GM19239 (cell line): ENCODE measurements around the gene ABCC1.
"Not testable (repeated sequence)": the region's sequence is repeated elsewhere in the genome, so short reads cannot be mapped to it uniquely, and the experiment has no call there.

Experiments
- DNase-seq: peaks from one replicate; pipeline ENCODE4 v3.0.0; 2011; ENCODE audit warnings: low spot score; ENCODE audit not compliant: insufficient read length
- FAIRE-seq: peaks from 2 replicates; lab custom pipeline; 2011; peaks lifted over from hg19 to GRCh38; lab: Jason Lieb, UNC

Gene ABCC1

DNA sequence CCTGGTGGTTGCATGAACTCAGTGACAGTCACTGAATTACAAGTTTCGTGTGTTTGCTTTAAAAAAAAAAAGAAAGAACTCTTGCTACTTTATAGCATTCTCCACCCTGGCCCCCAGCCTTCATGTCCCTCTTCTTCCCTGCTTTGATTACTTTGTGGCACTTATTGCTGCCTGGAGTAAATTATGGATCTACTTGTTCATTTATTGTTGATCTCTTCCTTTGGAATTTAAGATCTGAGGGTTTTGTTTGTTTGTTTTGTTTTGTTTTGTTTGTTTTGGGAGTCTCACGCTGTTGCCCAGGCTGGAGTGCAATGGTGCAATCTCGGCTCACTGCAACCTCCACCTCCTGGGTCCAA, 147.4 kb downstream of the ABCC1 start:
- no peak for FAIRE-seq

DNA sequence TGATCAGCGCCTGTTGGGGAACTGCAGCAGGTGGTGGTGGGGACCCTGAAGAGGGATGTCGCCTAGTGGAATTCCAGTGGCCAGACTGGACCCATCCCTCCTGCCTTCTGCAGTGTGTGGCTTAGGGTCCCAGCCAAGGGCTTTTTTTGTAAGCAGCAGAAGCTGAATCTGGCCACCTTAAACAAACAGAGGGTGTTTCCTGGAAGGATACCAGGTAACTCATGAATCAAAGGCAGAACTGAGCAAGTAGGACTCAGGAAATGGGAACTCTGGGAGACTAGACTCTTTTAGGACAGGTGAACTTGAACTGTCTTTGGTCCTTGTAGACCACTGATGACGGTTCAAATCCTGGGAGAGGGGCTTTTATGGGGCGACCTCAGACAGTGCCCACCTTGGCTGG, 149.9 kb downstream of the ABCC1 start:
- no peak for FAIRE-seq

More for the DNA sequence above, 147.4 kb downstream of the ABCC1 start:
- DNase-seq = no peak

DNA sequence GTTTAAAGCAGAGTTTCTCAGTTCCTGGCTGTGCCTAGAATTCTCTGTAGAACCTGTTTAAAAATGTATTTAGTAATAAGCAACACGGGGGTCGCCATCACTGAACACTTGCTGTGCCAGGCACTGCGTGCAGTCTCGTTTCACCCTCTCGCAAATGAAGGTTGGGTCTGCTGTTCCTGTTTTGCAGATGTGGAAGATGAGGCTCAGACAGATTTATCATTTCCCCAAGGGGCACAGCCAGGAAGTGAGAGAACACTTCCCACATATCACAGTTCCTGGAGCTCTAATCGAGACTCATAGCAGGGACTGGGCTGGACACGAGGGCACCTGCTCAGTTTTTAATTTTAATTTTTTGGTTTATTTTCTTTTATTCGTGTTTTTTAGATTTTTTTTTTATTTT, 151.2 kb downstream of the ABCC1 start:
- no peak for DNase-seq
- FAIRE-seq = no peak

More for the DNA sequence above, 149.9 kb downstream of the ABCC1 start:
- no peak for DNase-seq

DNA sequence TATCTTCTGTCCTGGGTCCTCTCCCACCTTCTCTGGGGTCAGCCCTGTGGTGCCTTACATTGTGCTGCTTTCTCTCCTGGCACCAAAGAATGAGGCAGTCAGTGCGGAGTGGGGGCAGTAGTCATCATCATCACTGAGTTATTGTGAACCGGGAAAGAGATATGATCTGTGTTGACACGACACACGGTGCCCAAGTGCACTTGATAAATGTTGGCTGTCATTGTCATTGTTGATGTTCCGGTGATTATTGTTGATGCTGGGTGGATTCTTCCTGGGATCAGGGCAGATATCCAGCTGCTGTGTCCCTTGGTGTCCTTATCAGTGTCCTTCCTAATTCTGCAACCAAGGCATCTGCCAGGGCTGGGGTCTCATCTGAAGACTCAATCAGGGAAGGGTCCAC, 152.2 kb downstream of the ABCC1 start:
- DNase-seq = no peak
- FAIRE-seq = no peak

DNA sequence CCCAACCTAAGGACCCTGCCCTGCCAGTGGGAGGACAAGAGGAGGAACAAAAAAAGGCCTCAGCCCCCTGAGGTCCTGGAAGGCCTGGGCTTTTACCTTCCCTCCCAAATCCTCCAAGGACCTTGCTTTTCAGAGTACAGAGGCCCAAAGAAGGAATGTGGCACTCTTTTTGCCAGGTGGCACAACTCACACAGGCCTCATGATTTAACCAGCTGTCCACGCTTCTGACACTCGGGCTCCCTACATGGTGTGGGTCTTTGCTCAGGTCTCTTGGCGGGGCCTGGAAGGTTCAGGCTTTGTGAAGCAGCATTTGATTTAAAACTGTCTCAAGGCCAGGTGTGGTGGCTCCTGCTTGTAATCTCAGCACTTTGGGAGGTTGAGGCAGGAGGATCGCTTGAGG, 153.3 kb downstream of the ABCC1 start:
- FAIRE-seq (no peak), DNase-seq (no peak)

DNA sequence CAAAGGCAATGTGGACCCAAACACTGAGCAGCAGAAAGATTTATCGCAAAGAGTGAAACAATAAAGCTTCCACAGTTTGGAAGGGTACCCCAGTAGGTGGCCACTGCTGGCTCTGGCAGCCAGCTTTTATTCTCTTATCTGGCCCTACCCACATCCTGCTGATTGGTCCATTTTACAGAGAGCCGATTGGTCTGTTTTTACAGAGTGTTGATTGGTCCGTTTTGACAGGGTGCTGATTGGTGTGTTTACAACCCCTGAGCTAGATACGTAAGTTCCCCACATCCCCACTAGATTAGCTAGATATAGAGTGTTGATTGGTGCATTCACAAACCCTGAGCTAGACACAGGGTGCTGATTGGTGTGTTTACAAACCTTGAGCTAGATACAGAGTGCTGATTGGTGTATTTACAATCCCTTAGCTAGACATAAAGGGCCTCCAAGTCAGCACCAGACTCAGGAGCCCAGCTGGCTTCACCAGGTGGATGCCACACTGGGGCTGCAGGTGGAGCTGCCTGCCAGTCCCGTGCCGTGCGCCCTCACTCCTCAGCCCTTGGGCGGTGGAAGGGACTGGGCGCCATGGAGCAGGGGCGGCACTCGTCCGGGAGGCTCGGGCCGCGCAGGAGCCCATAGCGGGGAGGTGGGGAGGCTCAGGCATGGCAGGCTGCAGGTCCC, 154.9 kb downstream of the ABCC1 start:
- FAIRE-seq, DNase-seq: not testable (repeated sequence)

DNA sequence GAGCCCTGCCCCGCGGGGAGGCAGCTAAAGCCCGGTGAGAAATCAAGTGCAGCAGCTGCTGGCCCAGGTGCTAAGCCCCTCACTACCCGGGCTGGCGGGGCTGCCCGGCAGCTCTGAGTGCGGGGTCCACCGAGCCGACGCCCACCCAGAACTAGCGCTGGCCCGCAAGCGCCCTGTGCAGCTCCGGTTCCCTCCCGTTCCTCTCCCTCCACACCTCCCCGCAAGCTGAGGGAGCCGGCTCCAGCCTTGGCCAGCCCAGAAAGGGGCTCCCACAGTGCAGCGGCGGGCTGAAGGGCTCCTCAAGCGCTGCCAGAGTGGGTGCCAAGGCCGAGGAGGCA, 155.4 kb downstream of the ABCC1 start:
- not testable (repeated sequence) for DNase-seq, FAIRE-seq

DNA sequence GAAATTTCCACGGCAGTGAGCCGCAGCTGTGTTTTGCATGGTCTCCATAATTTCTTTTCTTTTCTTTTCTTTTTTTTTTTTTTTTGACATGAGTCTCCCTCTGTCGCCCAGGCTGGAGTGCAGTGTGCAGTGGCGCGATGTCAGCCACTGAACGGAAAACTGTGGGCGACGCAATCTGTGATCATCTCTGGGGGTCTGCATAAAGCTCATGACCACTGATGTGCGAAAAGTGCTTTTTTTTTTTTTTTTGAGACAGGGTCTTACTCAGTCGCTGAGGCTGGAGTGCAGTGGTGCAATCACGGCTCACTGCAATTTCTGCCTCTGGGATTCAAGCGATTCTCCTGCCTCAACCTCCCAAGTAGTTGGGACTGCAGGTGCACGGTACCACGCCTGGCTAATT, 156.2 kb downstream of the ABCC1 start:
- no peak for DNase-seq
- no peak for FAIRE-seq

DNA sequence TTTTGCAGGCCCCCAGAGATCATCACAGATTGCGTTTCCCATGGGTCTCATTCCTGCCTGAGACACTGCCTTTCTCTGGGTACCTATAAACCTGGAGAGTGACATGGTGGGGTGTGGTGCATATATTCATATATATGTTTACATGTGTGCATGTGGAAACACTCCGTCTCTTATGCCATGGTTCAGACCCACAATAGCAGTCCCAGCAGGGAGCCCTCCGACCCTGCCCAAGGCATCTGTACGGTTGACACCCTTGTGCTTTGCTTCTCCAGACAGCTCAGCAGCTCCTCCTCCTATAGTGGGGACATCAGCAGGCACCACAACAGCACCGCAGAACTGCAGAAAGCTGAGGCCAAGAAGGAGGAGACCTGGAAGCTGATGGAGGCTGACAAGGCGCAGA, 157.1 kb downstream of the ABCC1 start:
- DNase-seq = no peak
- no peak for FAIRE-seq

DNA sequence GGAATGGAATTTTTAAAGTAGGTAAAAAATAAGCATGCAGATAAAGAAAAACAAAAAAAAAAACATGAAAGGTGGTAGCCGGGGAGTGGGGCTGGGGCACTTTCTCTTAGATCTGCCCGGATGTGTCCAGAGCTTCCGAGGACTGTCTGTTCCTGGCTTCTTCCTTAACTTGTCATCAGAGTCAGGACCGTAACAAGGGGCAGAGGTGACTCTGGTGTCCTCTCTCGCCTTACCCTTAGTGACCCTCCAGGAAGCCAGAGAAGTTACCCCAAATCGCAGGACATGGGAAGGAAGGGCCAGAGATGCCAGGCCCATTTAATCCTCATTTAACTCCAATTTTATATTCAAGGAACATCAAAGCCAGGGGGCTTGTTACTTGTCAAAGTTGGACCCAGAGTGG, 158.4 kb downstream of the ABCC1 start:
- no peak for FAIRE-seq

DNA sequence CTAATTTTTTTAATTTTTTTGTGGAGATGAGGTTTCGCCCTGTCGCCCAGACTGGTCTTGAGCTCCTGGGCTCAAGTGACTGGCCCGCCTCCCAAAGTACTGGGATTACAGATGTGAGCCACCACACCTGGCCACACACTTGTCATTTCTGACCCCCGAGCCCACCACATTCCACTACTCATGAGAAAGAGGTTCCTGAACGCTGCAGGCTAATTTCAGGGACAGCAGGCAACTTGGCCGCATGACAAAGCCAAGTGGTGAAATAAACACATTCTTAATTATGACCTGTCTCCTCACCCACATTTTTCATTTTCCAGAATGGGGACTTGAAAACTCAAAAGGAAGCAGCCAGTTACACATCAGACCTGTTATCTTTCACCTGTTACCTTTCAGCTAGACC, 159.3 kb downstream of the ABCC1 start:
- DNase-seq = no peak
- FAIRE-seq = no peak

More for the DNA sequence above, 158.4 kb downstream of the ABCC1 start:
- DNase-seq = no peak

DNA sequence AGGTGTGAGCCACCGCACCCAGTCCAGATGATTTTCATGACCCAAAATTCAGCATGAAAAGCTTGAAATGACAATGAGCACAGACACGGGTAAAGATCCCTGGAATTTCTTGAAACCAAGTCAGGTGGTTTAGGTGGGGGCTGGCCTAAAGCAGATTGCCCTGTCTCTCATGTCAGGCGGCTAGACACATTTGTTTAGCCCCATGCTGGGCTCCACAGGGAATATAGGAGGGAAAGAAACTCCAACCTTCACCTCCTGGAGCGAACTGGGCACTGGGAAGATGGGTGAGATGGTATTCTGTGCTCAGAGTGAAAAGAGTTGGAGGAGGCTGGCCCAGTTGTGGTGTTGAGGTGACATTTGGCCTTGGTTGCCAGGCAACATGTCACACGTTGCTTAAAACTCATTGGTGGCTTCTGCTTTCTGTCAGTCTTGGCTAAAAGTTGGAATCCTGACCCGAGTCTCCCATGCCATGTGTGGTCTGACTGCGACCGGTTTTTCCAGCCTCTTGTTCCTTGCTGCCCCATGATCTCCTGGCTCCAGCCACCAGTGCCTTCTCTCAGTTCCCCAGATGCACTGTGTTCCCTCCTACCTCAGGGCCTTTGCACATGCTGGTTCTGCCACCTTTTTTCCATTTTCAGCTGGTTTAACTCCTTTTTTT, 160.2 kb downstream of the ABCC1 start:
- no peak for DNase-seq
- FAIRE-seq = no peak

DNA sequence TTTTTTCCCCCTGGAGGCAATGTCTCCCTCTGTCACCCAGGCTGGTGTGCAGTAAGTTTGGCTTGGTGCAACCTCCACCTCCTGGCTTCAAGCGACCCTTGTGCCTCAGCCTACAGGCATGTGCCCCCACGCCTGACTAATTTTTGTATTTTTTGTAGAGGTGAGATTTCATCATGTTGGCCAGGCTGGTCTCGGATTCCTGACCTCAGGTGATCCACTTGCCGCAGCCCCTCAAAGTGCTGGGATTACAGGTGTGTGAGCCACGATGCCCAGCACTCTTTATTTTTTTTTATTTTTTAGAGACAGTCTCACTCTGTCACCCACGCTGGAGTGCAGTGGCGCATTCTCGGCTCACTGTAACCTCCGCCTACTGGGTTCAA, 160.7 kb downstream of the ABCC1 start:
- no peak for FAIRE-seq

DNA sequence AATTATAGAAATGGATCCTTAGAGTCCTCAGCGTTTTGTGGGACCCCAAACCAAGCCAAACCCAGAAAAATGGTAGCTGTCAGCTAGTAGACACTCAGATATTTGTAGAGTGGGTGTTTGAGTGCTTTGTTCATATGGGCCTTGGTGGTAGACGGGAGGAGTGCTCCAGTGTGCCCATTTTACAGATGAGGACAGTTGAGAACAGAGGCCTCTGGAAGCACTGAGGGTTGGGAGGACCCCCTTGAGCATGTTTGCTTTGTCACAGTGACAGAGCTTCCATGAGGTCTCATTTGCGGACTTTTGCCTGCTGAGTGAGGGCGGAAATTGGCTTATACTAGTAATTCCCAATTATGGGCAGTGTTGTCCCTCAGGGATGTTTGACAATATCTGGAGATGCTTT, 162.2 kb downstream of the ABCC1 start:
- no peak for FAIRE-seq
- DNase-seq = no peak

More for the DNA sequence above, 160.7 kb downstream of the ABCC1 start:
- no peak for DNase-seq

DNA sequence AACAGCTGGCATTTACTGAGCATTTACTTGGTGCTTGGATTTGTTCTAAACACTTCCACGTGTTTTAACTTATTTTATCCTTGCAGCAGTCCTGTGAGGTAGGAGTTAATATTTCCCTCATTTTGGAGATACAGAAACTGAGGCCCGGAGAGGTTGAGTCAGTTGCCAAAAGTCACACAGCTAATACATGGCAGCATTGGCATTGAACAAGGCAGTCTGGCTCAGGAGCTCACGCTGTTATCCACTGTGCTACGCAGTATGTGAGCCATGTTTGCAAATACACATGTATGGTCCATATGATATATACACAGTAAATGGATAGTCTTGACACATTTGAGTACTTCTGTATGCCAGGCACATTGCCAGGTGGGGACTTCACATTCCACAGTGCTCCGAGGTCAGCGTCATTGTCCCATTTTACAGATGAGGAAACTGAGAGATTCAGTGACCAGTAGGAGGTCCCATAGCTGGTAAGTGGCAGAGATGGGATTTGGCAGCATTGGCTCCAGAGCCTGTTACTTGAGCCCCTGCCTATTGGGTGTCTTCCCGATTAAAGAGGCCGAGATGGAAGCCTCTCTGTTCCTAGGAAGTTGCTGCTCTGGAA, 163.1 kb downstream of the ABCC1 start:
- DNase-seq = no peak
- FAIRE-seq = no peak

DNA sequence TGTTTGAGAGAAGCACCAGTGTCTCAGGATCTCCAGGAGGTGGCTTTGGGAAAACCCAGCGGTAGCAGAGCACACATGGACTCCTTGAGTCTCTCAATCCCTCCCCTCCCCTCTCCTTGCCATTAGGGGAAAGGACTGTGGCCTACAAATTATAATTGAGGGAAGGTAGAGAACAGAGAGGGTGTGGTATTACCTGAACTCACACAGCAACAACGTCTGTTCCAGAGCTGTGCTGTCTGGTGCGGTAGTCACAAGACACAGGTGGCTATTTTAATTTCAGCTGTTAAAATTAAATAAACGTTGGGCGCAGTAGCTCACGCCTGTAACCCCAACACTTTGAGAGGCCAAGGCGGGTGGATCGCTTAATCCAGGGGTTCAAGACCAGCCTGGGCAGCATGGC, 163.7 kb downstream of the ABCC1 start:
- DNase-seq = no peak
- FAIRE-seq = no peak

DNA sequence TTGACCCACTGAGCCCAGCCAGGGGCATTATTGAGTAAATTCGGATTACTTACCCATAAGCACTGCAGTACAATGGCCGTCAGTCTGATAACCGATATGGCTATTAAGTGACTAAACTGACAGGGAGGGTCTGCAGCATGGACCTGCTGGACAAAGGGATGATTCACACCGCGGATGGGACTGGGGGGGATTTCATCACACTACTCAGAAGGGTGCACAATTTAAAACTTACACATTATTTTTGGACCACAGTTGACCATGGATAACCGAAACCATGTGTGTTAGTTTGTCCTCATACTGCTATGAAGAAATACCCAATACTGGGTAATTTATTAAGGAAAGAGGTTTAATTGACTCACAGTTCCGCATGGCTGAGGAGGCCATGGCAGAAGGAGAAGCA, 167.4 kb downstream of the ABCC1 start:
- FAIRE-seq (no peak), DNase-seq (no peak)

DNA sequence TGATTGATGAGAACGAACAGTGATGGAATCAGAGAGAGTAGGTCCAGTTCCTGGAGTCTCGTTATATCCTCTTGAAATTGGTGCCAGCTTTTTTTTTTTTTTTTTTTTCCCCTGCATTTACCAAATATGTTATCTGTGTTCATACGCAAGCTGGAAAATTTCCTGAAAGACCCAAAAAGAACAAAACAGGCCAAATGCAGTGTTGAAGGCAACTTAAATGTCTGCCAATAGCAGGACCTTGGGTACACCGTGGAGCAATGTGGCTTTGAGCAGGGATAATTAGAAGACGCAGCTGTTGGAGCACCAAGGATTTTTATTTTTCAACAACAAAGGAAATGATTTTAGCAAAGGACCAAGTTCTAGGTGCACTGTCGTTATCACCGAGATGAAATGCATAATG, 168.9 kb downstream of the ABCC1 start:
- DNase-seq = no peak
- FAIRE-seq = no peak

DNA sequence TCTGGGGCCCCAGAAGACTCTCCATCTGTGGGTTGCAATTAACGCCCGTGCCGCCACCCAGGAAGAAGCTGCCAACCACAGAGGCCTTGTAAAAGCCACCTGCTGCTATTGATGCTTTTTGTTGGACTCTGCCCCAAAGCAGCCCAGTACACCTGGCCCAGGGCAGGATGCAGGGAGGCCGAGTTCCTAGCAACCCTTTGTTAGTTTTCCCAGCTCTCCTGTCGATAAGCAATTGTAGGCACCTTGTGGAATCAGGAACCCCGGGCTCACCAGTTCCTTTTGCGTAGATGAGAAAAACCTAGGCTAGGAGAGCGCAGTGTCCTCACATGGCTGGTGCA, 170.6 kb downstream of the ABCC1 start:
- DNase-seq (no peak), FAIRE-seq (no peak)

DNA sequence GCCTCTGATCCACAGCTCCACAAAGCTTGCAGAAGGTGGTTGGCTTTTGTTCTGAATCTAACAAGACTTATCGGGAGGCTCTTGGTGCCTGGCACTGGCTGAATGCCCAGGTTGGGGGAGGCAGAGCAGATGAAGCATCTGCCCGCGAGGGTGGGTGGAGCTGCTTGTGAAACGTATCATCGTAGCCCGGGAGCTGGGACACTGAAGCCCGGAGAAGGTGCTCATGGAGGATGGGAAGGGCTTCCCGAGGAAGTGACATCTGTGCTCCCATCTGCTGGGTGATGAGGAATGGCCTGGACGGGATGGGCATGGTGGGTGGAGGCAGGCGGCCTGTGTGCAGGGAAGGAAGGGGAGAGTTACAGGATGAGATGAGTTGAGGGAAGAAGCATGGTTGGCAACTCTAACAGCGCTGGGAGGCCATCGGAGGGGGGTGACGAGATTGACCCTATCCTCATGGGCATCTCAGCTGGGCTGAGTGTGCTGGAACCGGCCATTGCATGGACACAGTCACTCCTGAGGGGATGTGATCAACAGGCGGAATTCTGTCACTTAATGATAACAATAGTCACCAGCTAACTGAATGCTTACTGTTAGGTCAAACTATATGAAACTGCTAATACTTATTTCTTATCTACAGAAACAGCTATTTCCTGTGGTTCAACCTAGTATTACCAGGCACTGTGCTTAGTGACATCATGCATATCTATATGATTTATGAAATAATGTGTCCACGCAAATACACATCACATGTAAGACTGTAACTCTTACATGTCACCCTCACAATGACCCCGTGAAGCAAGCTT, 171.2 kb downstream of the ABCC1 start:
- FAIRE-seq = no peak
- DNase-seq = no peak

DNA sequence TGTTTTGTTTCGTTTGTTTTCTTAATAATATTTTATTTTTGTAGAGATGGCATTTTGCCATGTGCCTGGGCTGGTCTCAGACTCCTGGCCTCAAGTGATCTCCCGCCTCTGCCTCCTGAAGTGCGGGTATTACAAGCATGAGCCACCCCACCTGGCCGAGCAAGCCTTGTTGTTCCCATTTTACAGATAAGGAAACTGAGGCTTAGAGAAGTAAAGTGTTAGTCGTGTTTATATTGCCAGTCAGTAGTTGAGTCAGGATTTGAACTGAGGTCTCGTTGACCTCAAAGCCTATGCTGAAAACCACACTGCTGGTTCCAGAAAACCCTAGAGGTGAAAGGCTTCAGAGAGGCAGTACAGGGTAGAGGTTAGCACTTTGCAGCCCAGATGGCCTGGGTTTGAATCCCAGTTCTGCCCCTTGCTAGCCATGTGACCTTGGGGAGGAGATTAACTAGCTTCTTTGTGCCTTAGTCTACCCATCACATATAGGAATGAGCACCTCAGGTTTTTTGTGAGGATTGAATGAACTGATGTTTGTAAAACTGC, 171.8 kb downstream of the ABCC1 start:
- DNase-seq (no peak), FAIRE-seq (no peak)
